GM21717 (cell line): ENCODE measurements around the gene NRG2.

Experiments used
- ATAC-seq: cut with Tn5 transposase; IDR thresholded peaks from one replicate; pipeline ENCODE4 v1.9.1; 2021; ENCODE audit warnings: mild to moderate bottlenecking, moderate library complexity; ENCODE audit not compliant: unreplicated experiment

NRG2 gene

DNA sequence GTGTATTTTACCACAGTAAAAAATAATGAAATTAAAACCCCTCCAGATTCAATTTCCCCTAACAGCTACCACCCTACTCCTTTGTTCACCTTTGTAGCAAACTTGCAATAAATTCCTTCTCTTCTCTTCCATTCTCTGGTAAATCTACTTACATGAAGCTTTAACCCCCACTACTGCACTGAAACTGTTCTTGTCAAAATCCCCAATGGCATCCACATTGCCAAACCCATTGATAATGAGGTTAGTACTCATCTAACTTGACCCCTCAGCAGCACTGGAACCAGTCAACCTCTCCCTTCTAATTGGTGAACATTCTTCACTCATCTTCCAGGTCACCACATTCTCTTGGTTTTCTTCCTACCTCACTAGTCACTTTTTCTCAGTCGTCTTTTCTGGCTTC lies 29.6 kb downstream of the NRG2 start:
- no peak for ATAC-seq

GRCh38 chr5:140012443-140012842 lies 30.7 kb downstream of the NRG2 start:
- no peak for ATAC-seq

DNA sequence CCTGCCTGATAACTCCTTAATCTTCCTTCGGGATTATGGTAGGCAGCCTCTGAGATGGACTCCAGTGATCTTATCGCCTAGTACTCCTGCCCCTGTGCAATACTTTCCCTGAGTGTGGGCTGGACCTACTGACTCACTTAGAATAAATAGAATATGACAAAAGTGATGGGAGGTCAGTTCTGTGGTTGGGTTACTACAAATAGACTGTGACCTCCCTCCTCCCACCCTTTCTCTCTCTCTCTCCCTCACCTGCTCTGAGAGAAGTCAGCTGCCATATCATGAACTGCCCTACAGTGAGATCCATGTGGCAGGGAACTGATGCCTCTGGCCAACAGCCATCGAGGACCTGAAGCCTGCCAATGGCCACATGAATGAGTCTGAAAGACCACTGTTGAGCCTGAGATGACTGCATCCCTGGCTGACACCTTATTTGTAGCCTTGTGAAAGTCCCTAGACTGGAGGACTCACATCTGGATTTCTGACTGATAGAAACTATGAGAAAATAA lies 31.7 kb downstream of the NRG2 start:
- ATAC-seq = peak; percentile 70

- ATAC-seq = no peak
Measured at GRCh38 chr5:140010798-140011197, 32.3 kb downstream of the NRG2 start.

DNA sequence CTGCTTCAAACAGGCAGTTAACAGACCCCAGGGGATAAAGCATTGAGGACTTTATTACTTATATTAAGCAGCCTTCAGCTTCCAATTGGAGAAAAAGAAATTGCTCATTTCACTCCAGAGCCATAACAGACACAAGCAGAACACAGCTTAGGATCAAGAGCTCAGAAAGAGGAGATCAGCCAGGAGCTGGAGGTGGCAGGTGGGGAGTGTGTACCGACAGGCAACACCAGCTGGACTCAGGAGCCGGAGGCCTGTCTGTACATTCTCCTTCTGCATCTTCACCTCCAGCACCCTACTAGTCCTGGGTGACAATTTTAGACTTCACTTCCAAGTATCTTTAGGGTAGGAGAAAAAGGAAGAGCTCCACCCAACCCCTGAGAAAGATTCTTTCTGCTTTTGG lies 35.8 kb downstream of the NRG2 start:
- no peak for ATAC-seq

DNA sequence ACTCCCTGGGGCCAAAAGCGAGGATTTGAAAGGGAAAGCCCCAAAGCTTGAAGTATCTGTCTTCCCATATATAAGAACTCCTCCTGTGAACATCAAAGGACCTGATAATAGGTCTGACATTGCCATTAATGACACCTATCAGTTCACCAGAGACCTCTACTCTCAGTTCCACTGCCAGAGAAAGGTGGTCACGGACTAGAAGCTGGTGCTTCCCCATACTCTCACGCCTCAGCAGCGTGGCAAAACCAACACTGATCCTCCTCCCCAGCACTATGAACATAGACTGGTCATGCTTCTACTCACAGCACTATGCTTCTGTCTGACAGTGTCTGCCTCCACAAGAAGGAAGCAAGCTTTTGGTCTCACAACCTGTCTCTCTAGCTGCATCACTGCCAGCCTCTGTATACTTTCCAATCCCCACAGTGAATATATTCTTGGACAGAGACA lies 37.9 kb downstream of the NRG2 start:
- peak; percentile 94 for ATAC-seq

GRCh38 chr5:140004174-140004573 lies 38.9 kb downstream of the NRG2 start:
- no peak for ATAC-seq

DNA sequence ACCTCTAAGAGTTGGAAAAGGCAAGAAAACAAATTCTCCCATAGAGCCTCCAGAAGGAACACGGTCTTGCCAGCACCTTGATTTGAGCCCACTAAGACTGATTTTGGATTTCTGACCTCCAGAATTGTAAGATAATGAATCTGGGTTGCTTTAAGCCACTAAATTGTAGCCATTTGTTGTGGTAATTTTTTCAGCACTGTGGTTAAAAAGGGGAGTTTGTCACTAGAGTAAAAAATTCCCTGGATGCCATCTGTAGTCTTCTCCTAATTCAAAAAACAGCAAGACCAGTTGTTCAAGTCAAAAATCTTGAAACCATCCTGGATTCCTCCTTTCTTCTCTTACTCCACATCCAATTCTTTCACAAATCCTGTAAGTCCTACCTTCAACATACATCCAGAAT lies 39.6 kb downstream of the NRG2 start:
- ATAC-seq = no peak

- ATAC-seq = no peak
Measured at GRCh38 chr5:140000332-140000731, 42.8 kb downstream of the NRG2 start.

- ATAC-seq = no peak
Measured at GRCh38 chr5:139998837-139999236, 44.3 kb downstream of the NRG2 start.

DNA sequence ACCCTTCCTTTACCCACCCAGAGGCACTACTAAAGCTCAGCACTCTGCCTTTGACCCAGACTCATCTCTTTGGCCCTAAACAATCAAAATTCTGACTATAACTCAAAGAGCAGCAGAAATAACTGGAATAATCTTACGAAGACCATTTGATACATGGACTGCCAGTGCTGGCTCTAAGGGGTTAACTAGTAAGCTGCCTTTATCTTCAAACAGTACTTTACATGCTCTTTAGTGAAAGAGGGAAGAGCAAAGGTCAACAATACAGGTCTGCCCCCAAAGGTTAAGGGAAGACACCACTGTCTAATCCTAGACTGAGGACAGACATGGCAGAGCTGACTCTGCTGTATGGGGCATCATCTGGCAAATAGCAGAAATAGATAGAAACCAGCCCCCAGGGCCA lies 45.8 kb downstream of the NRG2 start:
- no peak for ATAC-seq

GRCh38 chr5:139995929-139996328 lies 47.2 kb downstream of the NRG2 start:
- no peak for ATAC-seq

DNA sequence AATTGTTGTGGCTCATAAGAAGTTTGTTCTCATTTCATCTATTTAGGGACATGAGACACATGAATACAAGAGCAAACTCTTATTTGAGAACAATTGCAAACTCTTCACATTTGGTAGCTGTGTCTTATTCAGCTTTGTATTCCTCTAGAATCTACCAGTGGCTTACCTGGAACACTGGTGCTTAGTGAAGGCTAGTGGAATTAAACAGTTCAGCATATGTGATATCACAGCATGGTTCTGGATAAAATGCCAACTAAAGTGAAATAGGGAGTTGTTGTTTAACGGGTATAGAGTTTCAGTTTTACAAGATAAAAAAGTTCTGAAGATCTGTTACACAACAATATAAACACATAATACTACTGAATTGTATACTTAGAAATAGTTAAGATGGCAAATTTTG lies 48.9 kb downstream of the NRG2 start:
- ATAC-seq = no peak

GRCh38 chr5:139985733-139986132 lies 57.4 kb downstream of the NRG2 start:
- ATAC-seq = no peak

- ATAC-seq = no peak
Measured at GRCh38 chr5:139985290-139985689, 57.8 kb downstream of the NRG2 start.

DNA sequence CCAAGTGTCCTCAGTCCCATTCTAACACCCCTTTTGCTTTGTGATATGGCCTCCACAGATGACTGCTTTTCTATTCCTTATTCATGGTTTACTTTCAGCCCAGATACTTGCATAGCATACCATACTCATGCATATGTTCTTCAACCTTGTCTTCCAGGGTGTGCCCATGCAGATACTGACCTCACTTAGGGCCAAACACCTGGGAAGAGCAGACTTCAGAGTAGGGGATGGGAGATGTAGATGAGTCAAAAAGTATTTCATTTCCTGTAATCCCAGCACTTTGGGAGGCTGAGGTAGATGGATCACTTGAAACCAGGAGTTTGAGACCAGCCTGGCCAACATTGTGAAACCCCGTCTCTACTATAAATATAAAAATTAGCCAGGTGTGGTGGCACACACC lies 58.3 kb downstream of the NRG2 start:
- no peak for ATAC-seq

DNA sequence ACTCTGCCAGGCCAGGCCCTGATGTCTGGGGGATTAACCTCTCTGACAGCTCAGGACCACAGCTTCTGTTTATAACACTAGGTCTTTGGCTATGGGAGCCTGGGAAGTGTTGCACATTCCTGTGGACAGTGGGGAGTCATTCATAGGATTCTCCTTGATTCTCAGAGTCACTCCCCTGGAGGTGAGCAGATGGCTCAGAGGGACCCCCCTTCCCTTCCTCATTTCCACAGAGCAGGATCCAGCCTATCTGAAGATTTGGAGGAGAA lies 60.2 kb downstream of the NRG2 start:
- no peak for ATAC-seq

DNA sequence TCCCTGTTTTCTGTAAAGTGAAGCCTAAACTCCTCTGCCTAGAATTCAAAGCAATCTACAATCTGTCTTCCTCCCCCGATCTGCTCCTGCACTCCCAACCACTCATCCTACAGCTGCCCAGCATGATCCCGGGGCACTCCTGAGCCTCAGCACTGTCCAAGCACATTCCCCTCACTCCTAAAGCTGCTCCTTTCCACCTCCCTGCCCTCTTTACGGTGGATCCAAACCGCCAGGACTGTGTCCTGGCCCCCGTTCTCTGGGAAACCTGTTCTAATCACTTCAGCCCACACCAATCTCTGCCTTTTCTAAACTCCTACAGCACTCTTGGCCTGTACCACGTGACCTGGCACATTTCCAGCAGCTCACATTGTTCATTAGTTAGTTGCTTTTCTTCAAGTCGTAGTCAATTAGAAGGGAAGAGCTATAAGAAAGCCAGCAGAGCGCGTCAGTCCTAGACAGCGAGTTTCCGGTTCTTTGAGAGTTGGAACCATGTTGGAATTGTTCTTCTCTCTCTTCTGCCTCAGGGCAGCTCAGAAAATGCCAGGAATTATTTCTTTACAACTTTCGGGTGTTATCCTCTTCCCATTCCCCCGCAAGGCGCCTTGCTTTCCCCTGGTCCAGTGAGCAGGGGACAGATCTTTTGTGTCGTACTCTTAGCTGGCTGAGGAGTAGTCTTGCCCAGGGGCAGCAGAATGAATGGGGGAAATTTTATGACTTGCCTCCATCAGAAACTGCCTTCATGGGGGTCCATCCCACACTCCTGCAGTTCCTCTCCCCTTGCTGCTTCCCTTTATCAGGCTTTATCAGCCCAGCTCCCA lies 60.7 kb downstream of the NRG2 start:
- ATAC-seq = no peak

GRCh38 chr5:139980765-139981164 lies 62.3 kb downstream of the NRG2 start:
- ATAC-seq = no peak

DNA sequence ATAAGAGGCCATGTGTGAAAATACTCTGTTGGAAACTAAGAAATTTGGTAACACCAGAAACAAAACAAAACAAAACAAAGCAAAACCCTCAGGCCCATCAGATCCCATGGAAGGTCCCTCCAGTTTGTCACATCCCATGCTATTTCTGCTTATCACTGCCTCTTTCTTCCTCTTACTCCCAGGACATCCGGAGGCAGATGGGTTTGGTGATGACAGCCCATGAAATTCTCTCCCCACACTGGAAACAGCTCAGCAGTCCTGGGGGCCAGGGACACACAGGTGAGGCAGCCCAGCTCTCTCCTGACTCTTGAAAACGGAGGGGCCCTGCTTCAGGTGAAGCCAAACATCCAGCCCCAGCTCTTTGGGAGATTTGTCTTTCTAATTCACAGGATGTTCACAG lies 63.2 kb downstream of the NRG2 start:
- ATAC-seq = no peak

DNA sequence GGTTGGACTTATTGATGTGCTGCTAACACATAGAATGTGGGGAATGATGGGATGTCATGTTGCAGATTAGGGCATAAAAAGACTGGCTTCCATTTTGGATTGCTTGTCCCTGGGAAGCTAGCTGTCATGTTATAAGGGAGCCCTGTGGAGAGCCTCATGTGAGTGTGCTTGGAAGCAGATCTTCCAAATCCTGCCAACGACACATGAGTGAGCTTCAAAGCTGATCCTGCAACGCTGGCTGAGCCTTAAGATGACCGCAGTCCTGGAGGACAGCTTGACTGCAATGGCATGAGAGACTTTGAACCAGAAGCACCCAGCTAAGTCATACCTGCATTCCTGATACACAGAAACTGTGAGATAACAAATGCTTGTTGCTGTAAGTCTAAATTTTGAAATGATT lies 63.6 kb downstream of the NRG2 start:
- no peak for ATAC-seq

- no peak for ATAC-seq
Measured at GRCh38 chr5:139976703-139977102, 66.4 kb downstream of the NRG2 start.

GRCh38 chr5:139975942-139976341 lies 67.2 kb downstream of the NRG2 start:
- no peak for ATAC-seq
